Type B pancreatic cell (in vitro differentiated cells): ENCODE results near the gene MASP2. TPM values are rescaled to one million over a fixed set of nuclear protein-coding genes. Genes with fewer than 3 reads are reported as not detected.

Source experiments
- DNase-seq: peaks from one replicate; pipeline ENCODE4 v3.0.0; 2021; ENCODE audit warnings: mixed read lengths; ENCODE audit not compliant: unreplicated experiment; ENCODE audit errors: extremely low spot score
- H3K27ac Mint-ChIP-seq: 2 replicates; pipeline ENCODE4 v1.8.0; 2021; ENCODE audit warnings: mild to moderate bottlenecking, mixed read lengths
- H3K27me3 Mint-ChIP-seq: 2 replicates; pipeline ENCODE4 v1.8.0; 2021; ENCODE audit warnings: mixed read lengths
- H3K36me3 Mint-ChIP-seq: 2 replicates; pipeline ENCODE4 v1.8.0; 2021; ENCODE audit warnings: mixed read lengths
- H3K4me1 Mint-ChIP-seq: one replicate; pipeline ENCODE4 v1.8.0; 2021; ENCODE audit warnings: mixed read lengths; ENCODE audit not compliant: unreplicated experiment
- H3K4me3 Mint-ChIP-seq: 2 replicates; pipeline ENCODE4 v1.8.0; 2021; ENCODE audit warnings: mild to moderate bottlenecking, mixed read lengths
- H3K9me3 Mint-ChIP-seq: 2 replicates; pipeline ENCODE4 v1.8.0; 2021; ENCODE audit warnings: mixed read lengths
- total RNA-seq: library from RNA; stranded (reverse); gene quantifications from 2 replicates; pipeline ENCODE4 v1.2.1, GENCODE V29; 2021; ENCODE audit warnings: low replicate concordance
- TF ChIP-seq, protein P1 (sequence below): fragments of 200-600 bp; sonication (generic); conservative IDR thresholded peaks from 2 replicates; pipeline ENCODE4 v1.5.0; 2021; ENCODE audit warnings: antibody characterized with exemption, mild to moderate bottlenecking

MASP2 gene
- total RNA-seq, 1 donor from 2014 or later = 0.34 TPM

DNA sequence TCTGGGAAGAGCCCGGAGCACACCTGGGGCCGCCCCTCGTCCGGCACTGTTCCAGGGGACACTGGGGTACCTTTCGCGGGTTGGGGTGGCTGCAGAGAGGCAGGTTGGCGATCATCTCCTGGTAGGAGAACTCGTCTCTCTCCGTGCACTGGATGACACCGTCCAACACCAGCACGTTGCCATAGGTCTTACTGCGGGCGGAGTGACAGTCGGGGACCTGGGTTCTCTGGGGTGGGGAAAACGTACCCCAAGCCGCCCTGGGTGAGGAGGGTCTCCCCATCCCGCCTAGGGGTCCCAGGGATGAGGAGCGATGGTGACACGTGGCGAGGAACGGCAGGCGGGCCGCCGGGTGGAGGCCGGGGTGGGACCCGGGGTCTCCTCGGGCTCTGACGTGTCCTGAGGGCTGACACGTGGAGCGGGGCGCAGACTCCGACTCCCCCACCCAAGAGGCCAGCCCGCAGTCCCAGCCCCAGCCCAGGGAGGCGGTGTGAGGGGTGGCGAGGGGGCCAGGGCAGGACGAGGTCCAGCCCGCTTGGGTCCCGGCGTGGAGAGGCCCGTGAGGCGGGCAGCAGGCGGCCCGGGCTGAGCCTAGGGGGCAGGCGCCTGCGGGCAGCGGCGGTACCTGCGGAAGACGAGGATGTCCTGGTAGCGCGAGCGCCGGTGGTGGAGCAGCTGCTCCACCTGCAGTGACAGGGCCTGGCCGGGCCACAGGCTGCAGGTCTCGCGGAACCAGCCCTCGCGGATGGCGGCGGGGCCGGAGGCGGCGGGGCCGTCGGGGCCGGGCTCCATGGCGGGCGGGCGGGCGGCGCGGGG lies 12.3 kb upstream of the MASP2 start:
- H3K27me3 Mint-ChIP-seq = no peaks in the 10 kb centered on the region
- peaks cover 11% of the 10 kb centered on the region for H3K4me1 Mint-ChIP-seq
- DNase-seq = no peak
- TF ChIP-seq, protein P1, sequence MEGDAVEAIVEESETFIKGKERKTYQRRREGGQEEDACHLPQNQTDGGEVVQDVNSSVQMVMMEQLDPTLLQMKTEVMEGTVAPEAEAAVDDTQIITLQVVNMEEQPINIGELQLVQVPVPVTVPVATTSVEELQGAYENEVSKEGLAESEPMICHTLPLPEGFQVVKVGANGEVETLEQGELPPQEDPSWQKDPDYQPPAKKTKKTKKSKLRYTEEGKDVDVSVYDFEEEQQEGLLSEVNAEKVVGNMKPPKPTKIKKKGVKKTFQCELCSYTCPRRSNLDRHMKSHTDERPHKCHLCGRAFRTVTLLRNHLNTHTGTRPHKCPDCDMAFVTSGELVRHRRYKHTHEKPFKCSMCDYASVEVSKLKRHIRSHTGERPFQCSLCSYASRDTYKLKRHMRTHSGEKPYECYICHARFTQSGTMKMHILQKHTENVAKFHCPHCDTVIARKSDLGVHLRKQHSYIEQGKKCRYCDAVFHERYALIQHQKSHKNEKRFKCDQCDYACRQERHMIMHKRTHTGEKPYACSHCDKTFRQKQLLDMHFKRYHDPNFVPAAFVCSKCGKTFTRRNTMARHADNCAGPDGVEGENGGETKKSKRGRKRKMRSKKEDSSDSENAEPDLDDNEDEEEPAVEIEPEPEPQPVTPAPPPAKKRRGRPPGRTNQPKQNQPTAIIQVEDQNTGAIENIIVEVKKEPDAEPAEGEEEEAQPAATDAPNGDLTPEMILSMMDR = no peak
- H3K36me3 Mint-ChIP-seq = no peaks in the 10 kb centered on the region
- peak overlapping the region; percentile 97 for H3K4me3 Mint-ChIP-seq
- H3K9me3 Mint-ChIP-seq = no peaks in the 10 kb centered on the region
- peak overlapping the region; percentile 80 for H3K27ac Mint-ChIP-seq

DNA sequence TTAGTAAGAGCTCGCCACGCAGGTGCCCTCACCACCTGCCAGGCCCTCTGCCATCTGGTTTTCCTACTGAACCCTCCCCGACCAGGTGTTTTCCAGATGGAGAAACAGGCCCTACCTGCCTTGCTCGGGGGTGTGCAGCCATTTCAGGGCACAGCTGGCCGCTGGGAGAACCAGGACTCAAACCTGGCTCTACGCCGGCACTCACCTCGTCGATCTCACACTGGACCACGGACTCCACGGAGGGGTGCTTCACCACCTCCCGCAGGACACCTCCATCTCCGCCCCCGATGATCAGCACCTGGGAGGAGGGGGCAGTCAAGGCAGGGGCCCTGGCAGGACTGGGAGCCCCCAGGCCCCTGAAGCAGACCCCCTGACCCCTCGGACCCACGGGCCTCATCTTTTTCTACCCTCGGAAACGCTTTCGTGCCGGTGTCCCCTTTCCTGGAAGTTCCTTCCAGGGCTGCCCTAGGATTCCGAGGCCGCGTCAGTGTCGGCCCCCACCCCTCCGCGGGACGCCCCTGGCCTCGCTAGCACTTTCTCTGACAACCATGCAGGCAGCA lies 11.6 kb upstream of the MASP2 start:
- Mint-ChIP-seq H3K4me1 (peaks cover 11% of the 10 kb centered on the region), H3K27me3 (no peaks in the 10 kb centered on the region), H3K4me3 (peak overlapping the region; percentile 97), H3K36me3 (no peaks in the 10 kb centered on the region), H3K9me3 (no peaks in the 10 kb centered on the region), H3K27ac (peak overlapping the region; percentile 80)
- DNase-seq = no peak
- TF ChIP-seq, protein P1 = no peak

DNA sequence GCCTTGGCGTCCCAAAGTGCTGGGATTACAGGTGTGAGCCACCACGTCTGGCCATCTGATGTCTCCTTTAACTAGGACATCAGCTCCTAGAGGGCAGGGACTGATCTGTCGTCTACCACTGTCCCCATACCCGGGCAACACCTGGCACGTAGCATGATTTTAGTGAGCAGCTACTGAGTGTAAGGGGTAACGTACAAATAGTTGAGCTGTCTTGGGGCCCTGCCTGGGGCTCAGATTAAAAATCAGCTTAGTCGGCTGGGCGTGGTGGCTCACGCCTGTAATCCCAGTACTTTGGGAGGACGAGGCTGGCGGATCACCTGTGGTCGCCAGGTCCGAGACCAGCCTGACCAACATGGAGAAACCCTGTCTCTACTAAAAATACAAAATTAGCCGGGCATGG lies 11.0 kb upstream of the MASP2 start:
- Mint-ChIP-seq H3K9me3 (no peaks in the 10 kb centered on the region), H3K27ac (no peak overlapping the region), H3K27me3 (no peaks in the 10 kb centered on the region), H3K4me1 (peaks cover 11% of the 10 kb centered on the region), H3K4me3 (peak overlapping the region; percentile 76), H3K36me3 (no peaks in the 10 kb centered on the region)
- DNase-seq = no peak
- TF ChIP-seq, protein P1 = no peak

DNA sequence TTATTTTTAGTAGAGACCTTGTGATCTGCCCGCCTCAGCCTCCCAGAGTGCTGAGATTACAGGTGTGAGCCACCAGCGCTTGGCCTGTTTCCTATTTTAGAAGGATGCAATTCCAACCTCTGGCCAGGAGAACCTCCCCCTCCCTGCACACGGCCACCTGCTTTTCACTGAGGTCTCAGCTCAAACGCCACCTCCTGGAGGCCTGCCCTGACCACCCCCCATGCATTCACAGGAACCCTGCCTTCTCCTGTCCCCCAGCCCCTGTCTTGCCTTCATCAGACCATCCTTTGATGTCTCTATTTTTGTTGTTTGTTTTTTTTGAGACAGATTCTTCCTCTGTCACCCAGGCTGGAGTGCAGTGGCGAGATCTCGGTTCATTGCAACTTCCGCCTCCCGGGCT lies 10.4 kb upstream of the MASP2 start:
- Mint-ChIP-seq H3K27ac (no peak overlapping the region), H3K9me3 (no peaks in the 10 kb centered on the region), H3K36me3 (no peaks in the 10 kb centered on the region), H3K27me3 (no peaks in the 10 kb centered on the region), H3K4me3 (peak overlapping the region; percentile 51), H3K4me1 (peaks cover 11% of the 10 kb centered on the region)
- TF ChIP-seq, protein P1 = no peak
- no peak for DNase-seq

DNA sequence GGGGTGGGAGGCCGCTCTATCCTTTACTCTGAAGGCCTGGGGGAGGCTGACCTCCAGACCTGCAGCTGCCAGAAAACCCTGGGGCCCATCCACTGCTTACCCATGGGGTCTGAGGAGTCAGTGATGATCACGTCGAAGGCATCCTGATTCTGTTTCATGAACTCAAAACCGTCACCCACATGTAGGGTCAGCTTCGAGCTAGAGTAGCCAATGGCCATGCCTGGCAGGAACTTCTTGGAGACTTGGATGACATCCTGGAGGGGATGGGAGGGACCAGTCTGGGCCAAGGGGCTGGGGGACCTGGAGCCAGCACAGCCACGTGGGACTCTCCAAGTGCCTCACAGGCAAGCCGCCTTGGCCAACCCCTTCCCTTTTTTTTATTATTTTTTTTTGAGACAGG lies 9.5 kb upstream of the MASP2 start:
- no peaks in the 10 kb centered on the region for H3K36me3 Mint-ChIP-seq
- no peak for DNase-seq
- peaks cover 11% of the 10 kb centered on the region for H3K4me1 Mint-ChIP-seq
- TF ChIP-seq, protein P1 = no peak
- H3K27me3 Mint-ChIP-seq = no peaks in the 10 kb centered on the region
- H3K27ac Mint-ChIP-seq = no peak overlapping the region
- H3K9me3 Mint-ChIP-seq = no peaks in the 10 kb centered on the region
- H3K4me3 Mint-ChIP-seq = no peak overlapping the region
